Stomach (tissue), 9 donors: ENCODE results near the gene UQCC2. TPM values are rescaled to one million over a fixed set of nuclear protein-coding genes. Genes with fewer than 3 reads are reported as not detected.

Source experiments
- DNase-seq, 2 donors: peaks; one replicate each; pipeline versions ENCODE4 v3.0.0 to v3.0.0-alpha.2; 2013 to 2019
- H3K27ac ChIP-seq, 5 donors: fragments of 200-600 bp in 4 of 5; sonication (generic) in 4 of 5; one replicate each; pipeline ENCODE4 v1.5.1; 2013 to 2019; ENCODE audit warnings: mild to moderate bottlenecking in 1 of 5, moderate library complexity in 1 of 5
- H3K27me3 ChIP-seq, 3 donors: fragments of 200-600 bp; sonication (generic); one replicate each; pipeline ENCODE4 v1.5.1; 2017 to 2019; ENCODE audit warnings: mixed run types in 1 of 3
- H3K36me3 ChIP-seq, 4 donors: fragments of 200-600 bp; sonication (generic); 1 replicate in 3 of 4; 2 replicates in 1 of 4; pipeline ENCODE4 v1.5.1; 2016 to 2019
- H3K4me1 ChIP-seq, 4 donors: fragments of 200-600 bp; sonication (generic); one replicate each; pipeline ENCODE4 v1.5.1; 2016 to 2019
- H3K4me3 ChIP-seq, 4 donors: fragments of 200-600 bp; sonication (generic) in 3 of 4; one replicate each; pipeline ENCODE4 v1.5.1; 2016 to 2019; ENCODE audit warnings: mild to moderate bottlenecking in 1 of 4
- H3K9me3 ChIP-seq, 4 donors: fragments of 200-600 bp; sonication (generic); one replicate each; pipeline ENCODE4 v1.5.1; 2016 to 2019
- EP300 ChIP-seq: sonication (generic); formaldehyde crosslinking; IDR thresholded peaks from one replicate; pipeline ENCODE4 v1.6.1; 2017; ENCODE audit warnings: antibody characterized with exemption
- POLR2A ChIP-seq, 4 donors: fragments of 450-650 bp; IDR thresholded peaks; one replicate each; pipeline ENCODE4 v1.6.1; 2016; ENCODE audit warnings: antibody characterized with exemption in 4 of 4, control low read depth in 2 of 4, mild to moderate bottlenecking in 1 of 4, moderate library complexity in 1 of 4
- POLR2AphosphoS5 ChIP-seq, 3 donors: sonication (generic); formaldehyde crosslinking; IDR thresholded peaks; one replicate each; pipeline ENCODE4 v1.6.1; 2016; ENCODE audit warnings: antibody characterized with exemption in 3 of 3
- WGBS, 5 donors: extraction: QIAGEN DNeasy Blood & Tissue Kit in 3 of 5; methylation state at CpG; one replicate each; pipeline versions ENCODE4 v1.1.5 to v1.1.7; 2013 to 2018; 5-methylcytosine and 5-hydroxymethylcytosine counted together
- intact Hi-C: fragments of 100-400 bp; cut with DNase I; formaldehyde crosslinking; loops from one replicate; pipeline ENCODE4 v1.15.1; 2023; ENCODE audit warnings: low total_unique reads
- polyA plus RNA-seq, 3 donors: library from polyadenylated mRNA; stranded (reverse); fragments of 200-250 nt; gene quantifications; one replicate each; pipeline ENCODE4 v1.2.3, GENCODE V29; 2013
- total RNA-seq, 5 donors: library from RNA; depleted of rRNA; stranded (reverse); fragments of >200 nt; gene quantifications; one replicate each; pipeline versions ENCODE4 v1.1.0 to v1.2.3, GENCODE V29; 2014 to 2016
- TF ChIP-seq, protein P1 (sequence below), 7 experiments: fragments of 450-650 bp in 4 of 7; fragments of 200-600 bp in 3 of 7; sonication (generic) in 3 of 7; IDR thresholded peaks; one replicate each; pipeline ENCODE4 v1.5.1; 2016 to 2019; ENCODE audit warnings: antibody characterized with exemption in 7 of 7, control low read depth in 2 of 7, mild to moderate bottlenecking in 1 of 7
- donor health status: healthy with polysubstance abuse.
- donor health status: Bipolar disorder and iron deficiency.
- donor health status: healthy.

The UQCC2 gene
- total and polyA plus RNA-seq, 8 donors: 4.7 to 109 (median 24.7) TPM

DNA sequence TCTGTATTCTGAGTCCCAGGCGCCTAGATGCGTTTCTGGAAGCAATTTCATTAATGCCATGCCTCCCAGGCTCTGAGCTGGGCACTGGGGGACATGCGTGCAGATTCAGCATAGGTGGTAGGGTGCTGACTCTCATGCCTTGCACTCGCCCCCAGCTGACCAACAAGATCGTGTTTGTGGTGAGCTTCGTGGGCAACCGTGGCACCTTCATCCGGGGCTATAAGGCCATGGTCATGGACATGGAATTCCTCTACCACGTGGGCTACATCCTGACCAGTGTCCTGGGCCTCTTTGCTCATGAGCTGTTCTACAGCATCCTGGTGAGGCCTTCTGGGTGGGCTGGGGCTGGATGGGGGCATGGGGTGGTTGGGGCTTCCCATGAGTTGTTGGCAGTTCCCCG lies 21.6 kb downstream of the UQCC2 start:
- H3K4me1 ChIP-seq: peaks cover 2 to 32% (median 18%) of the 10 kb centered on the region in 4 donors
- WGBS, 5 donors: 86 to 90% (median 88%) methylated on average over 9 to 10 of the region's 10 CpGs
- intact Hi-C loops: no loop called here
- no peaks in the 10 kb centered on the region for H3K27me3 ChIP-seq
- no peak for DNase-seq
- no peaks in the 10 kb centered on the region for H3K9me3 ChIP-seq
- TF ChIP-seq POLR2A (IDR thresholded peaks at IDR 0.05) (no peak), POLR2AphosphoS5 (IDR thresholded peaks at IDR 0.05) (no peak), EP300 (no peak)
- TF ChIP-seq, protein P1, sequence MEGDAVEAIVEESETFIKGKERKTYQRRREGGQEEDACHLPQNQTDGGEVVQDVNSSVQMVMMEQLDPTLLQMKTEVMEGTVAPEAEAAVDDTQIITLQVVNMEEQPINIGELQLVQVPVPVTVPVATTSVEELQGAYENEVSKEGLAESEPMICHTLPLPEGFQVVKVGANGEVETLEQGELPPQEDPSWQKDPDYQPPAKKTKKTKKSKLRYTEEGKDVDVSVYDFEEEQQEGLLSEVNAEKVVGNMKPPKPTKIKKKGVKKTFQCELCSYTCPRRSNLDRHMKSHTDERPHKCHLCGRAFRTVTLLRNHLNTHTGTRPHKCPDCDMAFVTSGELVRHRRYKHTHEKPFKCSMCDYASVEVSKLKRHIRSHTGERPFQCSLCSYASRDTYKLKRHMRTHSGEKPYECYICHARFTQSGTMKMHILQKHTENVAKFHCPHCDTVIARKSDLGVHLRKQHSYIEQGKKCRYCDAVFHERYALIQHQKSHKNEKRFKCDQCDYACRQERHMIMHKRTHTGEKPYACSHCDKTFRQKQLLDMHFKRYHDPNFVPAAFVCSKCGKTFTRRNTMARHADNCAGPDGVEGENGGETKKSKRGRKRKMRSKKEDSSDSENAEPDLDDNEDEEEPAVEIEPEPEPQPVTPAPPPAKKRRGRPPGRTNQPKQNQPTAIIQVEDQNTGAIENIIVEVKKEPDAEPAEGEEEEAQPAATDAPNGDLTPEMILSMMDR (IDR thresholded peaks at IDR 0.05): no peak
- H3K36me3 ChIP-seq: peaks cover 60 to 100% (median 99%) of the 10 kb centered on the region in 4 donors
- no peak overlapping the region for H3K4me3 ChIP-seq
- no peak overlapping the region for H3K27ac ChIP-seq

DNA sequence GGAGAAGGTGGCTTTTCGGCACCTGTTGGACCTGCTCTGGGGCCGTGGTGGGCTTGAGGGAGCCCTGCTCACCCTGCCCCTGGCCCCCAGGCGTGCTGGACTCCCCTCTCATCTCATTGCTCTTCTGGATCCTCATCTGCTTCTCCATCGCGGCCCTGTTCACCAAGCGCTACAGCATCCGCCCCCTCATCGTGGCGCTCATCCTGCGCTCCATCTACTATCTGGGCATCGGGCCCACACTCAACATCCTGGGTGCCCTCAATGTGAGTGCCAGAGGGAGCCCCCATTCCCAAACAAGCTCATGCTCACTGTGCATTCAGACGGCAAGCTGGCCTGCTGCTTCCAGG lies 22.4 kb downstream of the UQCC2 start:
- intact Hi-C loops: no loop called here
- WGBS, 5 donors: 78 to 93% (median 81%) methylated on average over 12 of the region's 12 CpGs
- no peak overlapping the region for H3K4me3 ChIP-seq
- peaks cover 0 to 25% (median 16%) of the 10 kb centered on the region in 4 donors for H3K4me1 ChIP-seq
- no peaks in the 10 kb centered on the region for H3K27me3 ChIP-seq
- H3K36me3 ChIP-seq: peaks cover 67 to 100% (median 100%) of the 10 kb centered on the region in 4 donors
- no peaks in the 10 kb centered on the region for H3K9me3 ChIP-seq
- TF ChIP-seq POLR2A (IDR thresholded peaks at IDR 0.05) (no peak), EP300 (no peak)
- TF ChIP-seq, protein P1 (IDR thresholded peaks at IDR 0.05): no peak
- no peak overlapping the region for H3K27ac ChIP-seq
- DNase-seq: no peak

DNA sequence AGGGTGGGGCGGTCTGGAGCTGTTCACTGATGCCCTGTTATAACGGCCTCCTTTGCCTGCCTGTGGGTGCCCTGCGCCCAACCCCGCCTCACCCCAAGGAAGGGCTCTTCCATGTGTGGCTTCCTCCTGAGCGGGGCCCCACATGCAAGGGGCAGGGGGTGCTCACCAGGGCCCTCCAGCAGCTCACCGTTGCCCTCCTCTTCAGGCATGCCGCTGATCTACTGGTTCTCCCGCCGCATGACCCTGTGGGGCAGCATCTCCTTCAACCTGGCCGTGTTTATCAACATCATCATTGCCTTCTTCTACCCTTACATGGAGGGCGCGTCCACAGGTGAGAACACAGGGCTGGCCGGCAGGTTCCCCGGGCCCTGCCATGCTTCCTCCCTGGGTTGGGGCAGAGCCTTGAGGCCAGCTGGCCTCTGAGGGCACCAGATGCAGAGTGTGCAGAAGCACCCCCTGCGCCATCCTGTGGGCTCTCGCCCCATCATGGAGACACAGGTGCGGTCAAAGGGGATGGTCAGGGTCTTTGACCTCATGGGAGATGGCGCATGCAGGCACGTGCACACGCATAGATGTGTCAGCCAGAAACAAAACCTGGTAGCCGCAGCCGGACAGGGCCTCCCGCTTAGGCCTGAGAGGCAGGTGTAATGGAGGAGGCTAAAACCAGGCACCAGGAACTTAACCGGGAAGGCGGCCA lies 22.9 kb downstream of the UQCC2 start:
- Histone ChIP-seq H3K27me3 (no peaks in the 10 kb centered on the region), H3K9me3 (no peaks in the 10 kb centered on the region), H3K27ac (no peak overlapping the region), H3K4me1 (peaks cover 0 to 20% (median 13%) of the 10 kb centered on the region in 4 donors), H3K36me3 (peaks cover 68 to 100% (median 100%) of the 10 kb centered on the region in 4 donors), H3K4me3 (no peak overlapping the region)
- WGBS, 5 donors: 88 to 92% (median 89%) methylated on average over 14 to 25 of the region's 25 CpGs
- TF ChIP-seq POLR2A (IDR thresholded peaks at IDR 0.05): no peak
- TF ChIP-seq POLR2AphosphoS5 (IDR thresholded peaks at IDR 0.05): no peak
- TF ChIP-seq EP300: no peak
- TF ChIP-seq, protein P1 (IDR thresholded peaks at IDR 0.05): no peak
- intact Hi-C loops: no loop called here
- no peak for DNase-seq

DNA sequence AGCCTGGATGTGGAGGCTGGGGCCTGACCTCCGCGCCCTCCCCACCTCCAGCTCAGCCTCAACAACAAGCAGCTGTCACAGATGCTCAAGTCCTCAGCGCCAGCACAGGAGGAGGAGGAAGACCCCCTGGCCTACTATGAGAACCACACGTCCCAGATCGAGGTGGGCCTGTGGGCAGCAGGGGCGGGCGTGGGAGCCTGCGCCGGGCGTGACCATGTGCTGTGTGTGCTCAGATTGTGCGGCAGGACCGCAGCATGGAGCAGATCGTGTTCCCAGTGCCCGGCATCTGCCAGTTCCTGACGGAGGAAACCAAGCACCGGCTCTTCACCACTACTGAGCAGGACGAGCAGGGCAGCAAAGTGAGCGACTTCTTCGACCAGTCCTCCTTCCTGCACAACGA lies 23.5 kb downstream of the UQCC2 start:
- peaks cover 73 to 100% (median 100%) of the 10 kb centered on the region in 4 donors for H3K36me3 ChIP-seq
- H3K27ac ChIP-seq: no peak overlapping the region
- intact Hi-C loops: no loop called here
- no peak overlapping the region for H3K4me3 ChIP-seq
- peaks cover 0 to 14% (median 10%) of the 10 kb centered on the region in 4 donors for H3K4me1 ChIP-seq
- H3K27me3 ChIP-seq: no peaks in the 10 kb centered on the region
- TF ChIP-seq POLR2AphosphoS5 (IDR thresholded peaks at IDR 0.05) (no peak), EP300 (no peak), POLR2A (IDR thresholded peaks at IDR 0.05) (no peak)
- TF ChIP-seq, protein P1 (IDR thresholded peaks at IDR 0.05): no peak
- no peak for DNase-seq
- 90 to 93% (median 91%) methylated on average over 17 to 20 of the region's 20 CpGs for WGBS, 5 donors
- no peaks in the 10 kb centered on the region for H3K9me3 ChIP-seq
